HepG2 (cell line): ENCODE data around the gene ZNF821. TPM values are rescaled to one million over a fixed set of nuclear protein-coding genes. Genes with fewer than 3 reads are reported as not detected.

Source experiments
- CENPBD1 ChIP-seq: sonication (generic); formaldehyde crosslinking; IDR thresholded peaks from 2 replicates; pipeline ENCODE4 v1.8.0; 2022; ENCODE audit warnings: missing genetic modification reagents, low read depth, mild to moderate bottlenecking, borderline replicate concordance
- CERS6 ChIP-seq: sonication (generic); formaldehyde crosslinking; IDR thresholded peaks from 2 replicates; pipeline ENCODE4 v1.5.0; 2020; ENCODE audit warnings: missing genetic modification reagents
- EHMT2 ChIP-seq: fragments of 200-600 bp; sonication (generic); IDR thresholded peaks from 2 replicates; pipeline ENCODE4 v1.7.0; 2017; ENCODE audit warnings: antibody characterized with exemption, low read depth, low read length, borderline replicate concordance
- FOXK2 ChIP-seq: fragments of 450-650 bp; IDR thresholded peaks from 2 replicates; pipeline ENCODE4 v1.6.1; 2016
- FOXP1 ChIP-seq, 2 experiments: fragments of 450-650 bp in 1 of 2; IDR thresholded peaks; 2 replicates each; pipeline ENCODE4 v1.6.1; 2017 to 2018; ENCODE audit warnings: antibody characterized with exemption in 1 of 2
- HNF4G ChIP-seq, 2 experiments: sonication (generic) in 1 of 2; formaldehyde crosslinking in 1 of 2; IDR thresholded peaks; 2 replicates each; pipeline versions ENCODE4 v1.4.0 to v1.6.1; 2011 to 2020; ENCODE audit warnings: borderline replicate concordance in 2 of 2, low read depth in 2 of 2, mild to moderate bottlenecking in 2 of 2, low read length in 1 of 2, missing genetic modification reagents in 1 of 2, moderate library complexity in 1 of 2
- HOXA7 ChIP-seq: sonication (generic); formaldehyde crosslinking; IDR thresholded peaks from 2 replicates; pipeline ENCODE4 v1.8.1; 2022; ENCODE audit warnings: mild to moderate bottlenecking, missing genetic modification reagents, moderate library complexity
- KAT7 ChIP-seq: IDR thresholded peaks from 2 replicates; pipeline ENCODE4 v1.6.1; 2018; ENCODE audit warnings: borderline replicate concordance, missing compliant biosample characterization
- NFKB2 ChIP-seq: sonication (generic); formaldehyde crosslinking; IDR thresholded peaks from 2 replicates; pipeline ENCODE4 v1.4.0; 2020; ENCODE audit warnings: missing genetic modification reagents, borderline replicate concordance
- PRDM10 ChIP-seq: sonication (generic); formaldehyde crosslinking; IDR thresholded peaks from 2 replicates; pipeline ENCODE4 v1.4.0; 2020; ENCODE audit warnings: low read depth, missing genetic modification reagents
- RARA ChIP-seq: IDR thresholded peaks from 2 replicates; pipeline ENCODE4 v1.6.1; 2016; ENCODE audit warnings: missing genetic modification reagents, missing compliant biosample characterization
- SMARCC2 ChIP-seq: fragments of 450-650 bp; IDR thresholded peaks from 2 replicates; pipeline ENCODE4 v1.6.1; 2017; ENCODE audit warnings: antibody characterized with exemption, mild to moderate bottlenecking
- SNAPC4 ChIP-seq: sonication (generic); formaldehyde crosslinking; IDR thresholded peaks from 2 replicates; pipeline ENCODE4 v1.4.0; 2020; ENCODE audit warnings: mild to moderate bottlenecking, missing genetic modification reagents
- TAF1 ChIP-seq: sonication (generic); formaldehyde crosslinking; IDR thresholded peaks from 2 replicates; pipeline ENCODE4 v1.4.0; 2020; ENCODE audit warnings: missing genetic modification reagents
- TCF7L2 ChIP-seq: IDR thresholded peaks from 2 replicates; pipeline ENCODE4 v1.6.1; 2011; ENCODE audit warnings: mild to moderate bottlenecking, low read depth, low read length, moderate library complexity
- TEAD3 ChIP-seq: optimal IDR thresholded peaks from 2 replicates; pipeline ENCODE3; 2016; ENCODE audit warnings: borderline replicate concordance
- XRCC5 ChIP-seq: fragments of 200-400 bp; formaldehyde crosslinking; optimal IDR thresholded peaks from 2 replicates; pipeline ENCODE3; 2017; ENCODE audit warnings: mild to moderate bottlenecking, low read length
- ZMYM2 ChIP-seq: sonication (generic); formaldehyde crosslinking; IDR thresholded peaks from 2 replicates; pipeline ENCODE4 v1.8.0; 2022; ENCODE audit warnings: mild to moderate bottlenecking, missing genetic modification reagents
- ZNF160 ChIP-seq: sonication (generic); formaldehyde crosslinking; IDR thresholded peaks from 2 replicates; pipeline ENCODE4 v1.8.0; 2022; ENCODE audit warnings: mild to moderate bottlenecking, inconsistent platforms, missing genetic modification reagents
- ZNF292 ChIP-seq: sonication (generic); formaldehyde crosslinking; IDR thresholded peaks from 2 replicates; pipeline ENCODE4 v1.8.1; 2022; ENCODE audit warnings: mild to moderate bottlenecking, low read depth, missing genetic modification reagents, borderline replicate concordance
- ZNF550 ChIP-seq: sonication (generic); formaldehyde crosslinking; IDR thresholded peaks from 2 replicates; pipeline ENCODE4 v1.4.0; 2020; ENCODE audit warnings: mild to moderate bottlenecking, missing genetic modification reagents, borderline replicate concordance
- ZNF629 ChIP-seq: sonication (generic); formaldehyde crosslinking; conservative IDR thresholded peaks from 2 replicates; pipeline ENCODE4 v1.5.0; 2020; ENCODE audit warnings: missing genetic modification reagents
- polyA plus RNA-seq, 8 experiments: library from polyadenylated mRNA; depleted of rRNA in 3 of 8; stranded (reverse) in 7 of 8; unstranded in 1 of 8; fragments of >200 nt; fragmentation: Illumina TruSeq in 4 of 8; extraction: Trizol in 4 of 8; gene quantifications; 2 replicates each; pipeline versions ENCODE4 v1.2.1 to v1.2.3, GENCODE V29; 2011 to 2016; ENCODE audit warnings: low read depth in 4 of 8, missing spikeins in 1 of 8, mixed read lengths in 1 of 8; ENCODE audit not compliant: insufficient read depth in 1 of 8
- total RNA-seq, 5 experiments: library from RNA; depleted of rRNA; stranded (reverse); fragments of >200 nt; fragmentation: Illumina TruSeq; extraction: Trizol; gene quantifications; 2 replicates each; pipeline ENCODE4 v1.2.3, GENCODE V29; 2016; ENCODE audit warnings: low read depth in 1 of 5

ZNF821 gene
- total and polyA plus RNA-seq, 2 of the 13 experiments (the other 11 are each of a cell fraction or from before 2014, with no cell fraction given) = 7.0 to 9.1 TPM

GRCh38 chr16:71914802-71915201 is 30.8 kb upstream of the ZNF821 start (continued):
- TF ChIP-seq PRDM10 (CRISPR knock-in tag) (no peak), TCF7L2 (no peak), ZNF292 (no peak), FOXK2 (no peak), ZMYM2 (no peak), KAT7 (no peak), XRCC5 (no peak), SMARCC2 (no peak), EHMT2 (no peak), HNF4G (IDR thresholded peaks at IDR 0.05; ENCODE audit: borderline replicate concordance, low read depth, low read length) (no peak), HNF4G (CRISPR knock-in tag; IDR thresholded peaks at IDR 0.05; ENCODE audit: borderline replicate concordance, low read depth) (no peak), TEAD3 (CRISPR knock-in tag) (peak; percentile 27), FOXP1 (IDR thresholded peaks at IDR 0.05) (no peak), FOXP1 (CRISPR knock-in tag; IDR thresholded peaks at IDR 0.05) (0 out of 2 replicates have a peak, but pooled peaks have one; percentile 10), CERS6 (CRISPR knock-in tag) (no peak), SNAPC4 (no peak), HOXA7 (no peak), NFKB2 (CRISPR knock-in tag) (no peak), TAF1 (CRISPR knock-in tag) (no peak), CENPBD1 (CRISPR knock-in tag) (no peak), ZNF629 (CRISPR knock-in tag) (no peak), ZNF160 (CRISPR knock-in tag) (no peak), ZNF550 (no peak), RARA (CRISPR knock-in tag) (peak; percentile 76)
